Omental fat pad (tissue), 4 donors: ENCODE measurements around the gene BMPR1B. TPM values are rescaled to one million over a fixed set of nuclear protein-coding genes. Genes with fewer than 3 reads are reported as not detected.
"Not testable (repeated sequence)": the region's sequence is repeated elsewhere in the genome, so short reads cannot be mapped to it uniquely, and the experiment has no call there.

Source experiments
- ATAC-seq: fragments of 150-250 bp; one replicate; pipeline ENCODE4 v1.9.1; 2016; ENCODE audit warnings: mild to moderate bottlenecking, moderate library complexity; ENCODE audit not compliant: low FRiP score
- DNase-seq: peaks from one replicate; pipeline ENCODE4 v3.0.0-alpha.2; 2019; ENCODE audit warnings: low spot score
- total RNA-seq, 4 donors: library from RNA; depleted of rRNA; stranded (reverse); fragments of >200 nt; gene quantifications; one replicate each; pipeline ENCODE4 v1.1.0, GENCODE V29; 2016
- TF ChIP-seq, protein P1 (sequence below), 3 donors: fragments of 450-650 bp; IDR thresholded peaks; one replicate each; pipeline ENCODE4 v1.5.1; 2016 to 2017; ENCODE audit warnings: antibody characterized with exemption in 3 of 3, mild to moderate bottlenecking in 3 of 3, moderate library complexity in 2 of 3

BMPR1B gene
- total RNA-seq, 4 donors from 2014 or later, result 0.19 to 1.9 (median 1.3) TPM

GRCh38 chr4:95048296-95048695 is 290.5 kb downstream of the BMPR1B start:
- DNase-seq (no peak), ATAC-seq (no peak)
- TF ChIP-seq, protein P1, sequence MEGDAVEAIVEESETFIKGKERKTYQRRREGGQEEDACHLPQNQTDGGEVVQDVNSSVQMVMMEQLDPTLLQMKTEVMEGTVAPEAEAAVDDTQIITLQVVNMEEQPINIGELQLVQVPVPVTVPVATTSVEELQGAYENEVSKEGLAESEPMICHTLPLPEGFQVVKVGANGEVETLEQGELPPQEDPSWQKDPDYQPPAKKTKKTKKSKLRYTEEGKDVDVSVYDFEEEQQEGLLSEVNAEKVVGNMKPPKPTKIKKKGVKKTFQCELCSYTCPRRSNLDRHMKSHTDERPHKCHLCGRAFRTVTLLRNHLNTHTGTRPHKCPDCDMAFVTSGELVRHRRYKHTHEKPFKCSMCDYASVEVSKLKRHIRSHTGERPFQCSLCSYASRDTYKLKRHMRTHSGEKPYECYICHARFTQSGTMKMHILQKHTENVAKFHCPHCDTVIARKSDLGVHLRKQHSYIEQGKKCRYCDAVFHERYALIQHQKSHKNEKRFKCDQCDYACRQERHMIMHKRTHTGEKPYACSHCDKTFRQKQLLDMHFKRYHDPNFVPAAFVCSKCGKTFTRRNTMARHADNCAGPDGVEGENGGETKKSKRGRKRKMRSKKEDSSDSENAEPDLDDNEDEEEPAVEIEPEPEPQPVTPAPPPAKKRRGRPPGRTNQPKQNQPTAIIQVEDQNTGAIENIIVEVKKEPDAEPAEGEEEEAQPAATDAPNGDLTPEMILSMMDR (IDR thresholded peaks at IDR 0.05), result no peak

DNA sequence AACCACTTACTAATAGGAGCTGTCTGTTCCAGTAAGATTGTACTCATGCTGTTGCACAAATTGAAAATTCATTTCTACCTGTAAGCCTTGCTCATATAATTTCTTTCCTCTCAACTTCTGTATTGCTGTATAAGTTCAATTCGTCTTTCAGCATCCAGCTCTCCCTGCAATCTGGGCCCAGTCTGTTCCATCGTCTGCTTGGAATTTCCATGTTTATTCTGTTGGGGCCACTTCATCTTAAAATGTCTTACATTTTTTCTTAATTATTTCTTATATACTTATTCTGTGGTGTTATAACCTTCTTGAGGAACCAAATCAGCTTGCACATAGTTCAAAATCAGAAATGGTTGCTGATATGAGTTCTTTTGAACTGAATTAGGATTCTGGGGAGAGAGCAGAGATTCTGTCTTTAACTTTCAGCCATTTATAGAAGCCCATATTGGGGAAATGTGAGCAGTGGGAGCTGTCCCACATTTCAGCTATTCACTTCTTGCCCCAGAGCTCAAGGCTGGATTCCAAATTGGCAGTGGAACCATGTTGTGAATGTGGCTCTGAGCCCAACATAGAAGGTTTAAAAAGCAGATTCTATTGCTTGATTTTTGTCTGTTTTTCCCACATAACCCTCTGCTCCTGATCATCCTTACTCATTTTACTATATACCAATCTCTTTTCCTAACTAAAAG is 291.9 kb downstream of the BMPR1B start:
- TF ChIP-seq, protein P1 (IDR thresholded peaks at IDR 0.05), result no peak
- DNase-seq (no peak), ATAC-seq (no peak)

GRCh38 chr4:95050980-95051701 is 293.4 kb downstream of the BMPR1B start:
- TF ChIP-seq, protein P1 (IDR thresholded peaks at IDR 0.05), result no peak
- DNase-seq, result no peak
- ATAC-seq, result no peak

DNA sequence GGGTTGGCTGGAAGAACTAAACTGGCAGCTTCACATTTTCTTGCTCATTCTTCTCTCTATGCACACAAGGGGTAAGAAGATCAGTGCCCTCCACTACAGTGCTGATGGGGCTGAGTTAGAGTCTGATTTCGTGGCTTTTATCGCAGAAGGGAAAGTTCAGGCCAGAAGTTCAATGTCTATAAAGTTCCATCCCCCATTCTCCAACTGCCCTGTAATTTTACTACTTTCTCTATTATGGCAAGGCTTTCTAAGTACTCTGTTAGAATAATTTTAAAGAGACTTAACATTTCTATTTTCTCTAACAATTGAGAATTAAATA is 293.9 kb downstream of the BMPR1B start:
- DNase-seq (no peak), ATAC-seq (no peak)
- TF ChIP-seq, protein P1 (IDR thresholded peaks at IDR 0.05), result no peak

- TF ChIP-seq, protein P1 (IDR thresholded peaks at IDR 0.05), result no peak
- no peak for ATAC-seq
Observed at GRCh38 chr4:95058991-95059390, 301.2 kb downstream of the BMPR1B start.

DNA sequence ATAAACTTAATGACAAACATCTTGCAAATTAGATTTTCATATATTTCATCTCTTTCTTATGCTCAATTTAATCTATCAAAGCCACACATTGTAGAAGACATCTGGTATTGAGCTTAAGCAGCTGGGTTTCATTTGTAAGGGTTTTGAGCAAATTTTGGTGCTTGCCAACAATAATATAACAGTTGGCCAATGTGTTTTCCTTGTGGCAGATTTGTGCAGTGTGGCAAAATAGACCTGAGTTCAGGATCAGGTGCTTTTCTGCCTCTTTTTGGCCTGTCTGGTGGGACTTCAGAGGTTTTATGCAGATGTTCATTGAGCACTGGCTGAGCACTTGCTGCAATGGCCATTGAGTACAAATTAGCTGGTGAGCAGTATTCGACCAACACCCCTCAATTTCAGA is 301.9 kb downstream of the BMPR1B start:
- TF ChIP-seq, protein P1 (IDR thresholded peaks at IDR 0.05), result no peak
- DNase-seq (no peak), ATAC-seq (no peak)

More at GRCh38 chr4:95058991-95059390, 301.2 kb downstream of the BMPR1B start:
- DNase-seq, result no peak

DNA sequence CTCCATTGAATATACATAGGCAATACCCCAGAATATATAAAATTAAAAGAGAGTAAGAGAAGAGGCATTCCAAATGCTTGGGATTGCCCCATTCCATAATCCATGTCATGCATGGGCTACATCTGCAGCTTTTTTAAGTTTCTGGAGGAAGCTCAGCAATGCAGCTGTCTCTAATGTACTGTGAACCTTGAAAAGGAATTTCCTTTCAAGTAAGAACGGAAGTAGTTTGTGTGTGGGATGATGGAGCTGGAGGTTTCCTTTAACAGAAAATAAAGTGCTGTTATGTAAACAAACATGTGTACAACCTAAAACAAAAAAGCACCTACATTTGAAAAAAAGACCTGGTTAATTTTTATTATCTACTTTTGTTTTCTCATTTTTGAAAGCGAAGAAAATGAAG is 303.5 kb downstream of the BMPR1B start:
- TF ChIP-seq, protein P1 (IDR thresholded peaks at IDR 0.05), result no peak
- ATAC-seq (no peak), DNase-seq (no peak)

GRCh38 chr4:95061801-95062200 is 304.0 kb downstream of the BMPR1B start:
- ATAC-seq, DNase-seq: not testable (repeated sequence)
